Gastrocnemius medialis (tissue), 4 donors: ENCODE results near the gene FSTL1.

Experiments
- POLR2A ChIP-seq, 2 donors: fragments of 450-650 bp; IDR thresholded peaks; one replicate each; pipeline ENCODE4 v1.6.1; 2017; ENCODE audit warnings: antibody characterized with exemption in 2 of 2, mild to moderate bottlenecking in 2 of 2, moderate library complexity in 2 of 2
- TF ChIP-seq, protein P1 (sequence below), 5 experiments: fragments of 450-650 bp in 3 of 5; fragments of 200-600 bp in 2 of 5; sonication (generic) in 2 of 5; IDR thresholded peaks in 4 of 5; conservative IDR thresholded peaks in 1 of 5; 1 replicate in 4 of 5; 2 replicates in 1 of 5; pipeline ENCODE4 v1.5.1; 2016 to 2019; ENCODE audit warnings: antibody characterized with exemption in 5 of 5, mild to moderate bottlenecking in 3 of 5, moderate library complexity in 3 of 5

DNA sequence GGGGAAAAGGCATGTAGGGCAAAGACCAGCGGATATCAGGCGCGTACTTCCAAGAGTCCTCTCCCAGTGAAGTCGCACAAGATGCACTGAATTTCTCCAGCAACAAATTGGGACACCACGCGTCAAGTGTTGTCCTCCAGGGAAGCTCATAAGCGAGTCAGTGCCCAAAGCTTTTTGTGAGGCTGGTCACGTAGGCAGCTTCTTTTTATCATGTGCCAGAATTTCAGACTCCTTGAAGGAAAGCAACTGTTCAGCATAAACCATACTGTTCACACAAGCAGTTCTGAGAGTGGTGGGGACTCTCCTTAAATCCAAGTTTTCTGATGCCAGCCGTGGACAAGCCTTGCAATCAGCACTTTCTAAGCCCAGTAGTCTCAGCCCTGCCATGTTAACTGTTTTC, 10.1 kb upstream of the FSTL1 start:
- TF ChIP-seq, protein P1, sequence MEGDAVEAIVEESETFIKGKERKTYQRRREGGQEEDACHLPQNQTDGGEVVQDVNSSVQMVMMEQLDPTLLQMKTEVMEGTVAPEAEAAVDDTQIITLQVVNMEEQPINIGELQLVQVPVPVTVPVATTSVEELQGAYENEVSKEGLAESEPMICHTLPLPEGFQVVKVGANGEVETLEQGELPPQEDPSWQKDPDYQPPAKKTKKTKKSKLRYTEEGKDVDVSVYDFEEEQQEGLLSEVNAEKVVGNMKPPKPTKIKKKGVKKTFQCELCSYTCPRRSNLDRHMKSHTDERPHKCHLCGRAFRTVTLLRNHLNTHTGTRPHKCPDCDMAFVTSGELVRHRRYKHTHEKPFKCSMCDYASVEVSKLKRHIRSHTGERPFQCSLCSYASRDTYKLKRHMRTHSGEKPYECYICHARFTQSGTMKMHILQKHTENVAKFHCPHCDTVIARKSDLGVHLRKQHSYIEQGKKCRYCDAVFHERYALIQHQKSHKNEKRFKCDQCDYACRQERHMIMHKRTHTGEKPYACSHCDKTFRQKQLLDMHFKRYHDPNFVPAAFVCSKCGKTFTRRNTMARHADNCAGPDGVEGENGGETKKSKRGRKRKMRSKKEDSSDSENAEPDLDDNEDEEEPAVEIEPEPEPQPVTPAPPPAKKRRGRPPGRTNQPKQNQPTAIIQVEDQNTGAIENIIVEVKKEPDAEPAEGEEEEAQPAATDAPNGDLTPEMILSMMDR (IDR thresholded peaks at IDR 0.05 in 4 of 5, conservative IDR thresholded peaks at IDR 0.05 in 1 of 5), result no peak
- no peak for TF ChIP-seq POLR2A (IDR thresholded peaks at IDR 0.05)
